Limb (tissue), 2 donors: ENCODE measurements around the gene ADAMTS12.
"Not testable (repeated sequence)": the region's sequence is repeated elsewhere in the genome, so short reads cannot be mapped to it uniquely, and the experiment has no call there.

Experiments
- DNase-seq, 2 donors: peaks; one replicate each; pipeline ENCODE4 v3.0.0-alpha.2; 2016; ENCODE audit errors: extremely low spot score in 2 of 2

ADAMTS12 gene

DNA sequence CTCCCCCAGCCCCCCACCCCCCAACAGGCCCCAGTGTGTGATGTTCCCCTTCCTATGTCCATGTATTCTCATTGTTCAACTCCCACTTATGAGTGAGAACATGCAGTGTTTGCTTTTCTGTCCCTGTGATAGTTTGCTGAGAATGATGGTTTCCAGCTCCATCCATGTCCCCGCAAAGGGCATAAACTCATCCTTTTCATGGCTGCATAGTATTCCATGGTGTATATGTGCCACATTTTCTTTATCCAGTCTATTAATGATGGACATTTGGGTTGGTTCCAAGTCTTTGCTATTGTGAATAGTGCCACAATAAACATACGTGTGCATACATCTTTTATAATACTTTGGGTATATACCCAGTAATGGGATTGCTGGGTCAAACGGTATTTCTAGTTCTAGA is 23.1 kb upstream of the ADAMTS12 start:
- not testable (repeated sequence) for DNase-seq

DNA sequence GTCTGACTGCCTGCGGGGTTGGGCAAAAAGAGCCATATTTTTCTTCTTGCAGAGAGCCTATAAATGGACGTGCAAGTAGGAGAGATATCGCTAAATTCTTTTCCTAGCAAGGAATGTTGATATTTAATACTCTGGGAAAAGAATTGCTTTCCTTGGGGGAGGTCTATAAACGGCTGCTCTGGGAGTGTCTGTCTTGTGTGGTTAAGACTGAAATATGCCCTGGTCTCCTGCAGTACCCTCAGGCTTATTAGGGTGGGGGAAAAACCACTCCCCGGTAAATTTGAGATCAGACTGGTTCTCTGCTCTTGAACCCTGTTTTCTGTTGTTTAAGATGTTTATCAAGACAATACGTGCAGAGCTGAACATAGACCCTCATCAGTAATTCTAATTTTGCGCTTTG is 14.5 kb upstream of the ADAMTS12 start:
- DNase-seq, result not testable (repeated sequence)

DNA sequence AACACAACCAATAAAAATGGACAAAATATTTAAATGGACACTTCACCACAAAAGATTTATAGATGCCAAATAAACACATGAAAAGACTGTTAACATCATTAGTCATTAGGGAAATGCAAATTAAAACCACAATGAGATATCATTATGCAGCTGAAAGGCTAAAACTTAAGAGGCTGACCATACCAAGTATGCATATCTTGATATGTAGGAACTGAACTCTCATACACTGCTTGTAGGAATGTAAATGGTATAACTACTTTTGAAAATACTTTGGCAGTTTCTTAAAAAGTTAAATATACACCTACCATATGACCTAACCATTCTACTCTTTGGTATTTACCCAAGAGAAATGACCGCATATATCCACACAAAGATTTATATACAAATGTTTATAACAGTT is 13.6 kb upstream of the ADAMTS12 start:
- DNase-seq, result no peak

DNA sequence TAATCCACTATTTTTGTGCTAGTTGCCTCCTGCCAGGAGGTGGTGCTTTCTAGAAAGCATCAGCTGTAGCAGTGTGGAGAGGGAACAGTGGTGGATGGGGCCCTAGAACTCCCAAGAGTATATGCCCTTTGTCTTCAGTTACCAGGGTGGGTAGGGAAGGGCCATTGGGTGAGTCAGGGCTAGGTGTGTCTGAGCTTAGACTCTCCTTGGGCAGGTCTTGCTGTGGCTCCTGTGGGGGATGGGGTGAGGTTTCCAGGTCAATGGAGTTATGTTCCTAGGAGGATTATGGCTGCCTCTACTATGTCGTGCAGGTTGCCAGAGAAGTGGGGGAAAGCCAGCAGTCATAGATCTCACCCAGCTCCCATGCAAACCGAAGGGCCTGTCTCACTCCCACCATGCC is 11.3 kb upstream of the ADAMTS12 start:
- no peak for DNase-seq

DNA sequence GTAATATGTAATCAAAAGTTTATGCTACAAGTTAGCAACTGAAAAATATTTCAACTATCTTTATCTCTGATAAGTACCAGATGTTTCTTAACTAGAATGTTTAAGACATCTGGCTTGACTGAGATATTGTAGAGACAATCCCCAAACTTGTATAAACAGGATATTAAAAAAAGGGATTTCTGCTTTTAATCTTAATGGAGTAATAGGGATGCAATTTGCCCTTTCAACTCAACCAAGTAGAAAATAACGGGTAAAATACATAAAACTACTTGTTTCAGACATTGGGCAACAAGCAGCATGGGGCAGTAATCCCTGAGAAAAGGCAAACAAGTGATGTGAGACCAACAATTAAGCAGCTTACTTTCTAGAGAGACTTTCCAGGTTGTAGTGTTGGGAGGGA is 9.4 kb upstream of the ADAMTS12 start:
- DNase-seq, result no peak

DNA sequence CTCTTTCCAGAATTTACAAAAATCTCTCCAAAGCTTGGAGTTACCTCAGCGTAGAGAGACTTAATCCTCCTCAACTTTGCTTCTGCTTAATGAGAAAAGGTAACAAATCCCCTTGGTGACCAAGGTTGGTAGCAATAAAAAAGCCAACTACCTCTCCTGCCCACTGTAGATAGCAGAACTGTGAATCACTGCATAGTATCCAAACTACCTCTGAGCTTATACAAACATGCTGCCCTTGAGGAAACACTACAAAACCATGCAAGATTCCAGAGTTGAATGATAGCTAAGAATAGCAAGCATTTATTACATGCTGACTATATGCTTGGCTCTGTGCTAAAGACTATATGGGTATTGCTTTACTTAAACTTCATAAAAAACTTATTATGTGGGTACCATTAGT is 2.8 kb upstream of the ADAMTS12 start:
- DNase-seq, result no peak

DNA sequence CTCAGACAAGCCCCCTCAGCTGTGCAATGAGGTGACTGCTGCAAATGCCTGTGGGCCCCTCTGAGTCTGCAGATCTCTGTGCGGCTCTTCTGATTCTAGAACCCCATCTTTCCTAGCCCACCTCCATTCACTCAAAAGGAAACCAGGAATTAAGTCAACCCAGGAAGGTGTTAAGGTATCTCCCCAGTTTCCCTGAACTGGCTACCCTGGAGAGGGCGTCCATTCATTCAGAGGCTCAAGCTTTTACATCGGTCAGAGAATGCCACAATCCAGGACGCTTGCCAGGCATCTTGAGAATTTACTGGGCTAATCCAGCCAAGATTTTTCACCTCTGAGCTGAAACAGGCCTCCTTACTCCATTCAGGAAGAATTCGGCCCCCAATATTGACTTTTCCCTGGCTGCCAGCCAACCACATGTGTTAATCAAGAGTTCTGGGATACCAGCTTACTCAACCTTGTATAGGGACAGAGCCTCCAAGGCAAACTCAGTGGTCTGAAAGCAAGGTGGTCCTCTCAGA is 889 bp upstream of the ADAMTS12 start:
- peak; percentile 58 to 76 for DNase-seq

DNA sequence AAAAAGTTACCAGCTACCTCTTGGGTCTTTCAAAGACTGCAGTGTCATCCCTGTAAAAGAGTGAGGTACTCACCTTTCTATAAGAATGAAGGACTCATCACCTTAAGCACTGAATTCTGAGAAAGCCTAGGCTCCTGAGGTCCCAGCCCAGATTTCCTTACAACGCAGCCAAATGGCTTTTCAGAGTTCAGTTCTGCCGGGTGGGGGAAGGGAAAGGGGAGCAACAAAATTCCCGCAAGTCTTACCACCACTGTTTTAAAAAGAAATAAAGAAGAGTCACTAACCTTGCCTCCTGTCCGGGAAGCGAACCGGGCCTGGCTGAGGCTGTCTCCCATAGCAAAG is 373 bp downstream of the ADAMTS12 start:
- peak in 1 of 2 donors; percentile 15 for DNase-seq

DNA sequence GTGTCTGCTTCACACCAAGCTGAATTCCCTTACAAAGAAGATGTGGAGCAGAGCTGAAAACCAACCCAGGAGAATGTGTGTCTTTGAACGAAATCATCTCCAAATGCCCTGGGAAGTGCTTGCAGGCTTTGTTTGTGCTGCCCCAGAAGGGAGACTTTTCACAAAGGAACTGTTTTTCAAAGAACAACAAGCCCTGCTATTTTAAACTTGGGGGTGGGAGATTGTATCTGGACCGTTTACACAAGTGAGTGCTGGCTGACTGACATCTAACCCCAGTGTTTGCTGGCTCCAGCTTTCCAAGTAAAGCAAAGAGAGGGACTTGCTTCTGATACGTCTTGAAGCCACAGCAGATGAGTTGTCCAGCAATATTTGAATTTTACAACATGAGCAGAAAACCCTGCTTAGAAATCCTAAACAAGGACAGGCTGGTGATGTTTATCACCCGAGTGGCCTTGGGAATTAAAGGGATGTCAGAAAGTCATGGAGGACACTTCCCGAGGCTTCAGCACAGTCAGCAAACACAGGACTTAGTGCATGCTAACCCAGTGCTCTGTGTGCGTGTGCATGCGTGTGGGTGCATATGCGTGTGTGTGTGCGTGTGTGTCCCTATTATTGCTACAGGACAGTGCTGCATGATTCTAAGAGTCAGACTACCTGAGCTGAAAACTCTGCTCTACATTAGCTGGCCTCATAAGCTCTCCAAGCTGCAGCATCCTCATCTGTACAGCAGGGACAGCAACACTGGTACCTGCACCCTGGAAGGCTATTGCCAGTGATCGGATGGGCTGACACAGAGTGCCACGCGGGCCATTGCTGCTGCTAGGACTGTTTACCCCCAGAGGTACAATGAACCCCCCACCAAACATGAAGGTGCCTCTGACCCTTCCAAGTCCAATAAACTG is 1.4 kb downstream of the ADAMTS12 start:
- DNase-seq, result peak; percentile 24 to 39

DNA sequence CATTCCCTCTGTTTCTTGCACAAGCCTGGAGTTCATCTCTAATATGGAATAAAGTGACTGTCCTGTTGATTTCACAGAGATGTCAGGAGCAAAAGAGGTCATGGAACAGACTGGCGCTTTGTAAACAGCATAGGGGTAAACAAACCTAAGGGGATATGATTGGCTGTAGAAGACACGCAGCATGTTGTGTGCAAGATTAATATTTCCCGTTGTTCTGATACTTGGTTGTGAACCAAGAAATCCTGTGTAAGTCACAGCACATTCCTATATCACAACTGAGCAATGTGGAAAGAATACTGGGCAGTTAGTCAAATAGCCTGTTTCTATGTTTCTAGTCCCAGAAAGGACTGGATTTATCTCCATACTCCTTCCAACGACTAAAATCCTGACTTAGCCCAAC is 3.2 kb downstream of the ADAMTS12 start:
- peak in 1 of 2 donors; percentile 17 for DNase-seq

DNA sequence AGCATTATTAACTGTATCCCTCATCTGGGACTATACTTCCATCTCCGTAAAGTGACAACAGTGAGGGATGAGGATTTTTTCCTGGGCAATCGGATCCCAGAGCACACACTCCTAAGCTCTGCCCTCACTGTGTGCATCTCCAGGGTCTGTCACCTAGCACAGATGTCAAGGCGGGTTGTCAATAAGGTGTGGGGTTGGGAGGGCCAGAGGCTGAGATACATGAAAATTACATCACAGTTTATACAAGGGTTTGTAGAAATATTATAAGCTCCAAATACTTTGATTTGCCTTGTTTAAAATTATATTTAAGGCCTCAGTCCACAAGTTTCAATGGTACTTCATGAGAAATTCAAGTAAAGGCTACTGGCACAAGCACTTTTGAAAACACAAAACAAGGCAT is 4.5 kb downstream of the ADAMTS12 start:
- no peak for DNase-seq

DNA sequence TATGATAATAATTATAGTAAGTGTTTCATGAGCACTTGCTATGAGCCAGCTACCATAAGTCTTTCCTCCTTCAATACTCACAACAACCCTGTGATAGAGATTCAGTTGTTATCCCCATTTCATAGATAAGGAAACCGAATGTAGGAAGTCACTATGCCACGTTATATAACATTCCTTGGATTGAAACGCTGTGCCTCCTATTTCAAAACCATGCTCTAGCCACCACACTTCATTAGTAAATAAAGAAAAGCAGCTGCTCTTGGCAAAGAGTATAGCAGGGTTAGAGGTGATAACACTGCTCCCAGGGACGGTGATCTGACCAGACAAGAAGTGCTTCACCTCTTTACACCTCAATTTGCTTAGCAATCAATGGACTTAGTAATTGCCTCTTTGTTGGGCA is 5.5 kb downstream of the ADAMTS12 start:
- no peak for DNase-seq

DNA sequence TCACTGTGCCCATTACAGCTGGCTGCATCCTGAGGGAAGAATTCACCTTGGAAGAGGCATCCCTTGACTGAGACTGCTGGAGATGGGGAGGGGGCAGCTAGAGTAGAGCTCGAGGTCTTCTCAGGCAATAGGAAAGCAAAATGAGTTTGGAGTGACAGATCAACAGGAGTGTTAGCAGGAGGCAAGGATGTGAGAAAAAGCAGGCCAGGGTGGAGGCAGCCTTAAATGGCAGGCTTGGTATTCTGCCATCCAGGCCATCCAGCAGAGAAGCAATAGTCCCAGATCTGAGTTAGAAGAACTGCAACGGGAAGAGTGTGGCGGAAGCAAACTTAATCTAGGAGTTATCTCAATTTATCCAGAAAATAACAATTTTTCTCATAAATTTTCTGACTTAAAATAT is 6.1 kb downstream of the ADAMTS12 start:
- no peak for DNase-seq

DNA sequence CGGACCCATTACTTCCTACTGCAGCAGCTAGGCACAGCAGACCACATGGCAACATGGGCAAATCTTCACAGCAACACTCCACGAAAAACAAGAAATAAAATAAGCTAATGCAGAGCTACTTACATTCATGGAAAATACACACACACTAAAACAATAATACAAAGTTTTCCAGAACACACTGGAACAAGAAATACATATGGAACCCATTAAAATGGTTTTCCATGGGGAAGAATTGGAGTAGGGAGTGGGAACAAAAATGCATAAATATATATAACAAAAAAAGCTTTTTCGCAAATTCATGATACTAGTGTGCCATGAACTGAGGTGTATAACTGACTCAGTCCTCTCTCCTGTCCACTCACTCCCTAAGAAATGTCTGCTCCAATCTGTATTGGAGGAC is 8.3 kb downstream of the ADAMTS12 start:
- peak in 1 of 2 donors; percentile 30 for DNase-seq

DNA sequence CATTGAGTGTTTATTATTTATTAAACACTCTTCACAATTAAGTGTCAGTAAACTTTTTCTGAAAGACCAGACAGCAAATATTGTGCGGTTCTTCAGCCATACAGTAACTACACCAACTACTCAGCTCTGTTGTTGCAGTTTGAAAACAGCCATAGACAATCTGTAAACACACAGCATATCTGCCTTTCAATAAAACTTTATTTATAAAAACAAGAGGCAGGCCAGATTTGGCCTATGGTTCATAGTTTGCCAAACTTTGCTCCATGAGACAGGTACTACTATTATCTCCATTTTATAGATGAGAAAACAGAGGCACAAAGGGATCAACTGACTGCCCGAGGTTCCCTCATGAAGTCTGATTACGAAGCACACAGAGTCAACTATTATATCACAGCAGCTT is 11.5 kb downstream of the ADAMTS12 start:
- DNase-seq, result no peak

DNA sequence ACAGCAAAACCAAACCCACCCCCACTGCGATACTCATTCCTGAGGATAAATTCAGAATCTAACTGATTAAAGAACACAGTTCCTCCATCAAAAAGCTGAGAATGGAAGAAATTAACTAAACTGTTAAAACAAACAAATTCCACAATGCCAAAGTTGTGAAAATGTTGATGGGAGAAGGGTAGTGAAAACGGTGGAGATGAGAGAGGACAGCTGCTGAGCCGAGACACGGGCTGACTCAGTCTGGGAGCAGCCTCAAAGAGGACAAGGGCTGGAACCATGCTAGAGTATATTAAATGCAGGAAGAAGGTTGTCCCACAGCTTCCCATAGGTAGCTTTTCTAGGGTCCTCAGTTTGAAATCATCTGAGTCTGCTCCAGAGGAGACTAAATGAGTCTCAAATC is 14.3 kb downstream of the ADAMTS12 start:
- DNase-seq, result no peak

DNA sequence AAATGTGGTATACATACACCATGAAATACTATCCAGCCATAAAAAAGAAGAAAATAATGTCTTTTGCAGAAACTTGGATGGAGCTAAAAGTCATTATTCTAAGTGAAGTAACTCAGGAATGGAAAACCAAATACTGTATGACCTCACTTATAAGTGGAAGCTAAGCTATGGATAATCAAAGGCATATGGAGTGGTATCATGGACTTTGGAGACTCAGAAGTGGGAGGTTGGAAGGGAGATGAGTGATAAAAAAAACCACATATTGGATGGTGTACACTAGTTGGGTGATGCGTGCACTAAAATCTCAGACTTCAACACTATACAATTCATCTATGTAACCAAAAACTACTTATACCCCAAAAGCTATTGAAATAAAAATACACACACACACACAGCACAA is 24.5 kb downstream of the ADAMTS12 start:
- no peak for DNase-seq

DNA sequence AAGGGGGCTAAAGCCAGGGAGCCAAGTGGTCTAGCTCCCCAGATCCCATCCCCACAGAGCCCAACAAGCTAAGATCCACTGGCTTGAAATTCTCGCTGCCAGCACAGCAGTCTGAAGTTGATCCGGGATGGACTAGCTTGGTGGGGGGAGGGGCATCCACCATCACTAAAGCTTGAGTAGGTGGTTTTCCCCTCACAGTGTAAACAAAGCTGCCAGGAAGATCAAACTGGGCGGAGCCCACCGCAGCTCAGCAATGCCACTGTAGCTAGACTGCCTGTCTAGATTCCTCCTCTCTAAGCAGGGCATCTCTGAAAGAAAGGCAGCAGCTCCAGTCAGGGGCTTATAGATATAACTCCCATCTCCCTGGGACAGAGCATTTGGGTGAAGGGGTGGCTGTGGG is 32.6 kb downstream of the ADAMTS12 start:
- DNase-seq, result not testable (repeated sequence)

DNA sequence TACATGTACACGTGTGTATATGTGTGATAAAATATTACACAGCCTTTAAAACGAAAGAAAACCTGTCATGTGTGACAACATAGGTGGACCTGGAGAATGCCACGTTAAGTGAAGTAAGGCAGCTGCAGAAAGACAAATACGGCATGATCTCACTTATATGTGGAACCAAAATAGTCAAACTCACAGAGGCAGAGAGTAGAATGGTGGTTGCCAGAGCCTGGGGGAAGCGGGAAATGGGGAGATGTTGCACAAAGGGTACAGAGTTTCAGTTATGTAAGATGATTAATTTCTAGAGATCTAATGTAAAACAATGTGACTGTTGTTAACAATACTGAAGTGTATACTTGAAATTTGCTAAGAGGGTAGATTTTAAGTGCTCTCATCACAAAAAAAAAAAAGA is 34.8 kb downstream of the ADAMTS12 start:
- DNase-seq, result no peak

DNA sequence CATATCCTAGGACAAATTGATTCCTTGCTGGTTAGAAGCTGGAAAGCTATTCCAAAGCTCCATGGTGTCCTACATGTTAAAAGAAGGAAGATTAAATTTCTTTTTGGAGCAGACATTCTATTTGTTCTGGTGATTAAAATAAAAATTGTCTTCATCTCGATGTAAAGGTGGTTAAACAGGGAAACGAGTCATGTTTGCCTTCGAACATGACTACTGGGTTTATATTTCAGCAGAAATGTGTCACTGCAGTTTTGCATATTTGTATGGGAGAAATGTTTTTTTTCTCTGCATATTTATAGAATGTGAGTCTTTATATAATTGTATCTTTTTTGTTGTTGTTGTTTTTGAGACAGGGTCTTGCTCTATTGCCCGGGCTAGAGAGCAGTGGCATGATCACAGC is 36.4 kb downstream of the ADAMTS12 start:
- no peak for DNase-seq

DNA sequence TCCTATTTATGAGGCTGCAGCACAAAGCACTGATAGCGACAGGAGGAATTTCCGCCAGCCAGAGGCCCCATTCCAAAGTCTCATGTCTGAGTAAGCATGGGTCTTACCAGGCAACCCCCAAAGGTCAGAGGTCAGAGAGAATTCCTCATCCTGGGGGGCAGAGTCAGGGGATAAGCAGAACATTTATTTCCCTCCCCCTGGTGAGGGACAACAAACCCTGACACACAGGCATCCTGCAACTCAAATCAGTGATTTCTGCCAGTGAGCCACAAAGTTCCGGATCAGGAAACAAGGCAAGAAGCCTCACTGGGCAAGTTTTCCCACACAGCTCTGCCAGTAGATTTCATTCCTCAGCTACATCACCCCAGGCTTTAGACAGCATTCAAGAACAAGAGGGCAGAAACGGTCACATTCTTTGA is 37.0 kb downstream of the ADAMTS12 start:
- no peak for DNase-seq

DNA sequence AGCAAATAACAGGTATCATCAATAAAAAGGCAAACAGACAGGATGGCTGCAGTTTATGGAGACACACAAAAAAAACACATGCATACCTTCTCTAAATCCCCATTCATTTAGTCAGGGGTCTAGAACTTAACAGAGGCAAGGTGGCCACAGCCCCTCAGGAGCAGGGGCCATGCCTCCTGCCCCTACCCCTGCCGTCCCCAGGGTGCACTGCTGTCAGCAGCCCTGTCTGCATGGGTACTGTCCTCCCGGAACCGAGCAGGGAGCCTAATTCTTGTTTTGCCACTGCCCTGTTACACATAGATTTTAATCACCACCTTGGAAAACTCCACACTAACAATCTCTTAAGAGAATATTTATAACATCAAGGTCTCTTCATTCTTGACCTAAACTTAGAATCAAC is 39.0 kb downstream of the ADAMTS12 start:
- no peak for DNase-seq

DNA sequence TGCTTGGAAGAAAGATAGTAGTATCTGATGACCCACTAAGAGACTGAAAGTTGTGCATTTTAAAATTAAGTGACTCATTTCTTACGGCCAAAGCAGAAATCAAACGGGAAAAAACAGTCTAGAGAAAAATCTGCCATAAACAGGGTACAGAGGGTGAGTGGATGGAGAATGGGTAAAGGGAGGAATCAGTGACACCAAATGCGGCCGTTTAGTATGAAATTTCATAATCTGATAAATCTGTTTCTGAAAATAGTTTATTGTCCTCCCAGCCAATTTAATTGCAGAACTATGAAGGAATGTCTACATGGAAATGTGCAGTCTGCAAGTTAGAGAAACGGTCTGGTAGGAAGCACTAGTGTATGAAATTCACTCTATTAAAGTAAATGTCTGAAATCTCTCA is 39.5 kb downstream of the ADAMTS12 start:
- DNase-seq, result no peak
